ENCODE data around the gene BRINP3.

Gene BRINP3

DNA sequence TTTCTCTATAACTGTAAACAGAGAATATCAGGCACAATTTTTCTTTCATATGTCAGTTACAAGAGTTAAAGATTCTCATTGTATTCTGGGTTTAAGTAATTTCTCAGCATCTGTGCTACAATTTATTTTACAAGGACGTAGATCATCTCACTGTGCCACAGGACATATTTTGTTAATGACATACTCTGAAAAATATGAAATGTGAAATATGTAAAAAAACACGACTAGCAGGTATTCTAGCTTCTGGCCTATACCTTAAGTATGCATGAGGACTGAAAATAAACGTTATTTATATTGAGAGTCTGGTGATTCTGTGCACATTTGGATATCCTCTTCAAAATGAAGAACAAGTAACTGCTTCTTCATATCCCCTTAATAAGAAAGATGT, 308.8 kb downstream of the BRINP3 start:
- no peaks in the 10 kb centered on the region for H3K27me3 ChIP-seq
- no peaks in the 10 kb centered on the region for H3K9me3 ChIP-seq
- no peak overlapping the region for H3K27ac ChIP-seq
- no peak for DNase-seq
- TF ChIP-seq, protein P1, sequence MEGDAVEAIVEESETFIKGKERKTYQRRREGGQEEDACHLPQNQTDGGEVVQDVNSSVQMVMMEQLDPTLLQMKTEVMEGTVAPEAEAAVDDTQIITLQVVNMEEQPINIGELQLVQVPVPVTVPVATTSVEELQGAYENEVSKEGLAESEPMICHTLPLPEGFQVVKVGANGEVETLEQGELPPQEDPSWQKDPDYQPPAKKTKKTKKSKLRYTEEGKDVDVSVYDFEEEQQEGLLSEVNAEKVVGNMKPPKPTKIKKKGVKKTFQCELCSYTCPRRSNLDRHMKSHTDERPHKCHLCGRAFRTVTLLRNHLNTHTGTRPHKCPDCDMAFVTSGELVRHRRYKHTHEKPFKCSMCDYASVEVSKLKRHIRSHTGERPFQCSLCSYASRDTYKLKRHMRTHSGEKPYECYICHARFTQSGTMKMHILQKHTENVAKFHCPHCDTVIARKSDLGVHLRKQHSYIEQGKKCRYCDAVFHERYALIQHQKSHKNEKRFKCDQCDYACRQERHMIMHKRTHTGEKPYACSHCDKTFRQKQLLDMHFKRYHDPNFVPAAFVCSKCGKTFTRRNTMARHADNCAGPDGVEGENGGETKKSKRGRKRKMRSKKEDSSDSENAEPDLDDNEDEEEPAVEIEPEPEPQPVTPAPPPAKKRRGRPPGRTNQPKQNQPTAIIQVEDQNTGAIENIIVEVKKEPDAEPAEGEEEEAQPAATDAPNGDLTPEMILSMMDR (IDR thresholded peaks at IDR 0.05): no peak
- no peak overlapping the region for H3K4me3 ChIP-seq
- intact Hi-C loops (cut with DNase I; ENCODE audit: low total_unique reads): no loop called here
- H3K36me3 ChIP-seq: no peaks in the 10 kb centered on the region
- no peaks in the 10 kb centered on the region for H3K4me1 ChIP-seq

DNA sequence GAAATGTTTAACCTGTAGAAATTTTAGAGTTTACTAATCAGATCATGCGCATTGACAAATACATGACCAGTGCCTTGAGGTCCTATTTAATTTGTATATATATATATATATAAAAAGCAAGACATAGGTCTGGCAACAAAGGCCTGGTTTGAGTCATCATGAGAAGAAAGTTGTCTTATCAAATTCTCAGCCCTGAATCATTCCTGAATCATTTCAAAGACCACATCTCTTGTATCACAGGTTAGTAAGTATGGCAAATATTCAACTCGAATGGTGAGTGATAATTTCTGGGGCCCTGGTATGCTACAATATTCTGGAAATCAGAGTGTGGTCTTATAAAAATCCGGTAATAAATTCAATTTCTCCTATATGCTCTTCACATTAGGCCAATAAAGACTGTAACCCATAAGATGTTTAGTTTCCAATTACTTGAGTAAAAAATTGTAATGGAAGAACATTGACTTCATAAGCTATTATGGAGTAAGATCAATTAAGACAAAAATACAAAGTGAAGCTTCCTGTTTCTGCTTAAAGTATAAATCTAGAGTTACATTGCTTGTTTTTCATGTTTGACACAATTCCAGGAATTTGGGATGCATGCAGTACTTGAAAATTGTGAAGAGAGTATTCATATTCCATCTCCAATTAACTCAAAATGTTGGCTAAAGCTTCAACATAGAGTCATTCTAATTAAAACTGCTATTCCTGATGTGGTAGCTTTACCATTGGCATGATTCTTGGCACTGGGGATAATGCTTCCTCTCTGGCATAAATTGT, 309.4 kb downstream of the BRINP3 start:
- H3K4me3 ChIP-seq: no peak overlapping the region
- H3K4me1 ChIP-seq: no peaks in the 10 kb centered on the region
- DNase-seq: no peak
- H3K9me3 ChIP-seq: no peaks in the 10 kb centered on the region
- no peak overlapping the region for H3K27ac ChIP-seq
- TF ChIP-seq, protein P1 (IDR thresholded peaks at IDR 0.05): no peak
- intact Hi-C loops (cut with DNase I; ENCODE audit: low total_unique reads): no loop called here
- no peaks in the 10 kb centered on the region for H3K36me3 ChIP-seq
- H3K27me3 ChIP-seq: no peaks in the 10 kb centered on the region

DNA sequence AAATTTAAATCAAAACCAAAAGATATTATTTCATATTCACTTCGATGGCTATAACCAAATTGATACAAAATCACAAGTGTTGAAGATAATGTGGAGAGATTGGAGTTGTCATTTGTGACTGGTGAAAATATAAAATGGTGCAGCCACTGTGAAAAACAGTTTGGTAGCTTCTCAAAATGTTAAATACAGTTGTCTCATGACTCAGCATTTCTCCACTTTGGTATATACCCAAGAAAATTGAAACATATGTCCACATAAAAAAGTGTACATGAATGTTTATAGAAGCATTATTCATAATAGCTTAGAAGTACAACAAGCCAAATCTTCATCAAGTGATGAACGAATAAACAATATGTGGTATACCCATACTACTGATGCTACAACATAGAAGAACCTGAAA, 318.5 kb downstream of the BRINP3 start:
- Histone ChIP-seq H3K4me1 (no peaks in the 10 kb centered on the region), H3K36me3 (no peaks in the 10 kb centered on the region), H3K9me3 (no peaks in the 10 kb centered on the region), H3K27ac (no peak overlapping the region), H3K27me3 (no peaks in the 10 kb centered on the region), H3K4me3 (no peak overlapping the region)
- intact Hi-C loops (cut with DNase I; ENCODE audit: low total_unique reads): no loop called here
- no peak for DNase-seq
- TF ChIP-seq, protein P1 (IDR thresholded peaks at IDR 0.05): no peak

DNA sequence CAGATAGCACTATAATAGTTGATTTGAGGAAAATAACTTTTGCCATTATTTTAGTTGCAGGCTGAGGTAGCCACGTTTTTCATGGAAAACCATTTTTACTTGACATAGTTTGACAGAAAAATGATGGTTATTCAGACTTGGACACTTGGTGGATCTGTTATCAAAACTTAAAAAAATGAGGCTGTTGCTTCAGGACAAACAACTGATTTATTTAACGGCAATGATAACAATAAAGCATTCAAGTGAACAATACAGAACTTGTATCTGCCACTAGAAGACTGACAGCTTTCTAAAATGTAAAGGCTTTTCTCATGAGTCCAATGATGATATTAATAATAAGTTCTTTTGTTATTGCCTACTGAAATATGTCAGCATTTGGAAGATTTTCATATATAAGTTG, 322.9 kb downstream of the BRINP3 start:
- DNase-seq: no peak
- Histone ChIP-seq H3K27me3 (no peaks in the 10 kb centered on the region), H3K36me3 (no peaks in the 10 kb centered on the region), H3K9me3 (no peaks in the 10 kb centered on the region), H3K4me1 (no peaks in the 10 kb centered on the region), H3K4me3 (no peak overlapping the region), H3K27ac (no peak overlapping the region)
- TF ChIP-seq, protein P1 (IDR thresholded peaks at IDR 0.05): no peak
- intact Hi-C loops (cut with DNase I; ENCODE audit: low total_unique reads): no loop called here

DNA sequence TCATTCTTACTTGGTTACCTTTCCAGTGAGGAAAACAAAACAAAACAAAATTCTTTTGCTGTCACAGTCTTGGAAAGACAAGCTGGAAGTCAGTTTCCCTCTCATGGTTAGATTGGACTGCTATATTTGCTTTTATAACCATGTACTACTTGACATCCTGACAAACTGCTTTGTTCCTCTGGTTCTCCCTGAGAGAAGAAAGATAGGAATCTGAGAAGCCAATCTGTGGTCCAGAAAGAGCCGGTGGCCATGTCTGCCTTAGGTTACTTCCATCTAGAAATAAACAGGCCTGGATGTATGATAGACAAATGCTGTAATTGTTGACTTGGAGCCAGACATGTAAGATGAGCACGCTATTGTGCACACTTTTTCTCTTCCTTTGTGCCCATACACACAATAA, 330.0 kb downstream of the BRINP3 start:
- Histone ChIP-seq H3K4me3 (no peak overlapping the region), H3K27me3 (no peaks in the 10 kb centered on the region), H3K9me3 (no peaks in the 10 kb centered on the region), H3K4me1 (no peaks in the 10 kb centered on the region), H3K27ac (no peak overlapping the region), H3K36me3 (no peaks in the 10 kb centered on the region)
- DNase-seq: no peak
- TF ChIP-seq, protein P1 (IDR thresholded peaks at IDR 0.05): no peak
- intact Hi-C loops (cut with DNase I; ENCODE audit: low total_unique reads): no loop called here

Data from tibial artery (tissue), 4 donors.